GM10266 (cell line): ENCODE results near the gene FASTKD3.

ENCODE experiments used
- DNase-seq: peaks from one replicate; pipeline ENCODE4 v3.0.0; 2012; ENCODE audit errors: extremely low spot score
- TF ChIP-seq, protein P1 (sequence below): IDR thresholded peaks from 2 replicates; pipeline ENCODE4 v1.5.1; 2012; ENCODE audit warnings: mild to moderate bottlenecking, low read depth; ENCODE audit not compliant: control insufficient read depth, insufficient read depth; ENCODE audit errors: missing control alignments

The FASTKD3 gene

DNA sequence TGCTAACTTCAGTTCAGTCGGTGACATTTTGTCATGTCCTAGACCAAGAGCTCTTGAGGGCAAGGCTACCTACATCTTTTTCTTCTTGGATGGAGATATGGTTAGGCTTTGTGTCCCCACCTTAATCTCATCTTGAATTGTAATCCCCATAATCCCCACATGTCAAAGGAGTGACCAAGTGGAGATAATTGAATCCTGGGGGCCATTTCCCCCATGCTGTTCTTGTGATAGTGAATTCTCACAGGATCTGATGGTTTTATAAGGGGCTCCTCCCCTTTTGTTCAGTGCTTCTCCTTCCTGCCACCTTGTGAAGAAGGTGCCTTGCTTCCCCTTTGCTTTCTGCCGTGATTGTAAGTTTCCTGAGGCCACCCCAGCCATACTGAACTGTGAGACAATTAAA is 15.8 kb downstream of the FASTKD3 start:
- TF ChIP-seq, protein P1, sequence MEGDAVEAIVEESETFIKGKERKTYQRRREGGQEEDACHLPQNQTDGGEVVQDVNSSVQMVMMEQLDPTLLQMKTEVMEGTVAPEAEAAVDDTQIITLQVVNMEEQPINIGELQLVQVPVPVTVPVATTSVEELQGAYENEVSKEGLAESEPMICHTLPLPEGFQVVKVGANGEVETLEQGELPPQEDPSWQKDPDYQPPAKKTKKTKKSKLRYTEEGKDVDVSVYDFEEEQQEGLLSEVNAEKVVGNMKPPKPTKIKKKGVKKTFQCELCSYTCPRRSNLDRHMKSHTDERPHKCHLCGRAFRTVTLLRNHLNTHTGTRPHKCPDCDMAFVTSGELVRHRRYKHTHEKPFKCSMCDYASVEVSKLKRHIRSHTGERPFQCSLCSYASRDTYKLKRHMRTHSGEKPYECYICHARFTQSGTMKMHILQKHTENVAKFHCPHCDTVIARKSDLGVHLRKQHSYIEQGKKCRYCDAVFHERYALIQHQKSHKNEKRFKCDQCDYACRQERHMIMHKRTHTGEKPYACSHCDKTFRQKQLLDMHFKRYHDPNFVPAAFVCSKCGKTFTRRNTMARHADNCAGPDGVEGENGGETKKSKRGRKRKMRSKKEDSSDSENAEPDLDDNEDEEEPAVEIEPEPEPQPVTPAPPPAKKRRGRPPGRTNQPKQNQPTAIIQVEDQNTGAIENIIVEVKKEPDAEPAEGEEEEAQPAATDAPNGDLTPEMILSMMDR = no peak
- DNase-seq = no peak

DNA sequence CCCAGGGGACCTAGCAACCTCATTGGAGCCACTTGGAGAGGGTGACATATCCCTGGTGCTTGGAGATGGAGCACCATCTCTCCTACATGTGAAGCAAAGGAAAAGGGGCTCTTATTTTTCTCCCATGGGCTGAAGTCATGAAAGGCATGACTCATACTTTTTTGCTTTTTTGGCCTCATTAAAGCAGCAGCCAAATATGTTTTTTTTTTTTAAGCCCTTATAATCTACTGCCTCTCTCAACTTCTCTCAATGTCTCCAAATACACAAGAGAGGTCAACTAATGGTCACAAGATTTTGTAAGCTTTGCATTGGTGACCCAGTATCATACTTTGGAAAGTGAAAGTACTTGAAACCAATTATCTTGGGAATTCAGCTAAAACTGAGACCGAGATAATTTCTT is 16.3 kb downstream of the FASTKD3 start:
- TF ChIP-seq, protein P1 = no peak
- no peak for DNase-seq

DNA sequence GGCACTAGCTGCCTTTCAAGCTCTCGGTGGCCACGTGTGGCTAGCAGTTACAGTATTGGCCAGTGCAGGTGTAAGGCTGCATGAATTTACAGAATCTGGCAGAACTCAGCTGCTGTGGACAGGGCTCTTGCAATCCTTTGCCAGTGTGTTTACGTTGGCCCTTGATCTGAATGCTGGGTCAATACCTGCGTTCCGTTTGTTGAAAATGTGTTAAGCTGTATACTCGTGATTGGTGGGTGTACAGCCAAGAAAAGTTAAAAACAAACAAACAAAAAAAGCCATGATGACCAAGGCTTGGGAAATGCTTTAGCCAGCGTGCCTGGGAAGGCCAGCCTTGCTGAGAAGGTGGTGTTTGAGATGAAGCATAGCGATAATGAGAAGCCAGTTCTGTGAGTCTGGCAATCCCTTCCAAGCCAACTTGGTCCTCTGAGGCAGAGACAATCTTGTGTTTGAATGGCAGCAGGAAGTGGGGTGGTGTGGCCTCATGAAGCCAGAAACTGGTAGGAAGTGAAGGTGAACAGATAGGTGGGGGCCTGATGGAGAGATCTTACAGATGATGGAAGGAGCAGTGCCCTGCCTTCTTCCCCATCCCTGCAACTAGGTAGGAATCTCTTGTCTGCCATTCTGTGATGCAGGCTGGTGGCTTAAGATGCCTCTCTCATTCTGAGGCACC is 17.1 kb downstream of the FASTKD3 start:
- no peak for DNase-seq
- TF ChIP-seq, protein P1 = no peak

DNA sequence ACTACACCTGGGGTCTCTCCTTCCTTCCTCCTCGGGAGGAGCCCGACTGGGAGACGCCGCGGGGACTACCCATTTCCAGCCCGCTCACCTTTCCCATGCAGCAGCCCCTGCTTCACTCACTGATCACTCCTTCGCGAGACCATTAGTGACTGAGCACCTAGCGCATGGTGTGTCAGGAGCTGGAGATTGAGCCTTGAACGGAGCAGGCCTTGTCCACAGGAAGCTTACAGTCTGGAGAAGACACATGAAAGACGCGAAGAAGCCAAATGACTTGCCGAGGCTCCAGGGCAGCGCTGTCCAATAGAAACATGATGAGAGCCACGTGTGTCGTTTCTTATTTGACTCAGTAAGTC is 17.6 kb downstream of the FASTKD3 start:
- TF ChIP-seq, protein P1 = no peak
- no peak for DNase-seq

DNA sequence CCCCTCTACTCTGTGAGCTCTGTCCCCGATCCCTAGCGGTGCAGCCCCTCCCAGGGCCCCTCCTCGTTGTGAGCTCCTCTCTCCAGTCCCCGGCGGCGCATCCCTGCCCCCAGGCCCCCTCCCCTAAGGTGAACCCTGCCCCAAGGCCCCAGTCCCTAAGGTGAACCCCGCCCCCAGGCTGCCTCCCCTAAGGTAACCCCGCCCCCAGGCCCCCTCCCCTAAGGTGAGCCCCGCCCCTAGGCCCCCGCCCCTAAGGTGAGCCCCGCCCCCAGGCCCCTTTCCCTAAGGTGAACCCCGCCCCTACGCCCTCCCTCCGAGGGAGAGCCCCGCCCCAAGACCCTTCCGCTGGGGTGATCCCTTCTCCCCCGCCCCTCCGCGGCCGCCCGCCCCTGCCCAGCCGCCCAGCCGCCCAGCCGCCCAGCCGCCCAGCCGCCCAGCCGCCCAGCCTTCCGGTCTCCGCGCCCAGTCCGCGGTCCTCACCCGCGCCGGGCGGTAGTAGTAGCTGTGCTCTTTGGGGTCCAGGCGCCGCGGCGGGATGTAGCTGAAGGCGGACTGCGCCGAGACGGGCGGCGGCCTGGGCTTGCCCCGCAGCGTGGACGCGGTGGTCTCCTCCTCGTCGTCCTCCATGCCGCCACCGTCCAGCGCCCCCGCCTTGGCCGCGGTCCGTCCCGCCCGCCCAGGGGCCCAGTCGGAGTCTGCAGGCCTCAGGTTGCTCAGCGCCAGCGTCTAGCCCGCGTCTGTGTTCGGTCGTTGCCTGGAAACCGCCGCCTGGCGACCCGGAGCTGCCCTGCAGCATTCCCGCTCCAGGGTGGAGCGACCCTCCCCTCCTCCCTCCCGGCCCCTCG is 18.2 kb downstream of the FASTKD3 start, which contains the start of gene CFAP90:
Gene CFAP90 (minus strand): TSS at position 739 of the 845 bp plus-strand sequence. CDS start 112 bp downstream, at position 627.
- TF ChIP-seq, protein P1 = no peak
- DNase-seq = no peak

DNA sequence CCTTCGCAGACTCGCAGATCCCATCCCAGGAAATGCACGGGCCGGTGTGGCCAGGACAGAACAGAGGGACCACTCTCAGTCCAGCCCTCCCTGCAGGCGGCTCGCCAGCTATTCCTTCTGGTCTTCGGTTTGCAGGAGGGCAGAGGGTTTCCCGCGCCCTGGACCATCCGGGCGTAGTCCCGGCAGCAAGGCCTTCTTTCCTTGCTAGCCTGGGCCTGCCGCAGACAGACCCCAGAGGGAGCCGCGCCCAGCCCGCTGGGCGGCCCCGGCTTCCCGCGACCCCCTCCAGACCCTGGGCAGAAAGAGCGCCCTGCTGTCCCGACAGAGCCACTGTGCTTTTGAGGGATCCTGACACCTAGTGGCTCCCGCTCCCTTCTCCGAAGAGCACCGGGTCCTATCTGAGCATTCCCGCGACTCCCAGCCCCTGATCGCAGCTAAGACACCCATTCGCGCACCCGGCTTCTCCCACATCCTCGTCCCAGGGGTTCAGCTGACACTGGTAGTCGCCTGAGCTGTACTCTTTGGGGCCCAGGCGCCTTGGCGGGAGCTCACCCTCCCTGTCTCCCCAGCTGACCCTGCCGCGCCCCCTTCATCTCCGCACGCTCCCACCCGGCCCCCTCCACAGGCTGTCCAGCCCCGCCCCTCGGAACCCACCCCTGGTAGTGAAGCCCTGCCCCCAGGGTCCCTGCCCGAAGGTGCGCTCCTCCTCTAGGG is 19.0 kb downstream of the FASTKD3 start:
- peak; percentile 41 for DNase-seq

More for the DNA sequence above, 19.0 kb downstream of the FASTKD3 start:
- TF ChIP-seq, protein P1 = no peak
